HEK293T (cell line): Measurements from ENCODE around the gene SP3.

ENCODE experiments used
- ARNT ChIP-seq: fragments of 450-650 bp; IDR thresholded peaks from 2 replicates; pipeline ENCODE4 v1.6.1; 2017; ENCODE audit warnings: mild to moderate bottlenecking
- BHLHE40 ChIP-seq: fragments of 450-650 bp; IDR thresholded peaks from 2 replicates; pipeline ENCODE4 v1.6.1; 2016; ENCODE audit warnings: mild to moderate bottlenecking, moderate library complexity, borderline replicate concordance
- FOXK2 ChIP-seq: fragments of 450-650 bp; IDR thresholded peaks from 2 replicates; pipeline ENCODE4 v1.6.1; 2016; ENCODE audit warnings: mild to moderate bottlenecking
- FOXM1 ChIP-seq: fragments of 450-650 bp; IDR thresholded peaks from 2 replicates; pipeline ENCODE4 v1.6.1; 2017; ENCODE audit warnings: mild to moderate bottlenecking, borderline replicate concordance
- HDGF ChIP-seq: fragments of 450-650 bp; IDR thresholded peaks from 2 replicates; pipeline ENCODE4 v1.6.1; 2017; ENCODE audit warnings: antibody characterized with exemption, borderline replicate concordance
- L3MBTL2 ChIP-seq: fragments of 450-650 bp; conservative IDR thresholded peaks from 2 replicates; pipeline ENCODE4 v1.6.1; 2016; ENCODE audit warnings: mild to moderate bottlenecking
- NFRKB ChIP-seq: fragments of 450-650 bp; IDR thresholded peaks from 2 replicates; pipeline ENCODE4 v1.6.1; 2016; ENCODE audit warnings: mild to moderate bottlenecking, moderate library complexity
- SUZ12 ChIP-seq: fragments of 450-650 bp; IDR thresholded peaks from 2 replicates; pipeline ENCODE4 v1.6.1; 2016; ENCODE audit warnings: mild to moderate bottlenecking
- TARDBP ChIP-seq: fragments of 450-650 bp; IDR thresholded peaks from 2 replicates; pipeline ENCODE4 v1.6.1; 2016
- ZNF384 ChIP-seq: fragments of 450-650 bp; IDR thresholded peaks from 2 replicates; pipeline ENCODE4 v1.6.1; 2016
- TF ChIP-seq, protein P1 (sequence below): fragments of 450-650 bp; IDR thresholded peaks from 2 replicates; pipeline ENCODE4 v1.6.1; 2016

DNA sequence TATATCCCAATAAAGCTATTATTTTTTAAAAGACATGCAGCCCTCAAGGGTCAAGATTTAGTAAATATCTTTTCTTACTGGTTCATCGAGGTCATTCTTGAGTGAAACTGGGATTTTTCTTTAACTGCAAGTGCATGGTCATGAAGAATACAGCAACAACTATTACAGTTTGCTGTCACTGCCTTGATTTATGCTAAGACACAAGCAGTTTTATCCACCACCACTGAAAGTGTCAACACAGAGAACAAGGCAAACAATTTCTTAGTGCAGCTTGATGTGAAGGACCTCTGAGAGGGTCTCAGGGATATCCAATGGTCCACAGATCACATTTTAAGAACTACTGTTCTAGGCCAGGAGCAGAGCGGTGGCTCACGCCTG is 12.1 kb downstream of the SP3 start:
- TF ChIP-seq ARNT: no peak
- TF ChIP-seq SUZ12: no peak
- TF ChIP-seq ZNF384: no peak
- TF ChIP-seq TARDBP: no peak
- TF ChIP-seq, protein P1, sequence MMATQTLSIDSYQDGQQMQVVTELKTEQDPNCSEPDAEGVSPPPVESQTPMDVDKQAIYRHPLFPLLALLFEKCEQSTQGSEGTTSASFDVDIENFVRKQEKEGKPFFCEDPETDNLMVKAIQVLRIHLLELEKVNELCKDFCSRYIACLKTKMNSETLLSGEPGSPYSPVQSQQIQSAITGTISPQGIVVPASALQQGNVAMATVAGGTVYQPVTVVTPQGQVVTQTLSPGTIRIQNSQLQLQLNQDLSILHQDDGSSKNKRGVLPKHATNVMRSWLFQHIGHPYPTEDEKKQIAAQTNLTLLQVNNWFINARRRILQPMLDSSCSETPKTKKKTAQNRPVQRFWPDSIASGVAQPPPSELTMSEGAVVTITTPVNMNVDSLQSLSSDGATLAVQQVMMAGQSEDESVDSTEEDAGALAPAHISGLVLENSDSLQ: peak; percentile 62; the same call in 1 of the 2 replicates
- TF ChIP-seq FOXM1: no peak
- no peak for TF ChIP-seq FOXK2
- no peak for TF ChIP-seq L3MBTL2
- TF ChIP-seq HDGF: no peak
- TF ChIP-seq NFRKB: no peak
- TF ChIP-seq BHLHE40: no peak
